ENCODE measurements around the gene LRRC7.
"Not testable (repeated sequence)": the region's sequence is repeated elsewhere in the genome, so short reads cannot be mapped to it uniquely, and the experiment has no call there.

The LRRC7 gene

DNA sequence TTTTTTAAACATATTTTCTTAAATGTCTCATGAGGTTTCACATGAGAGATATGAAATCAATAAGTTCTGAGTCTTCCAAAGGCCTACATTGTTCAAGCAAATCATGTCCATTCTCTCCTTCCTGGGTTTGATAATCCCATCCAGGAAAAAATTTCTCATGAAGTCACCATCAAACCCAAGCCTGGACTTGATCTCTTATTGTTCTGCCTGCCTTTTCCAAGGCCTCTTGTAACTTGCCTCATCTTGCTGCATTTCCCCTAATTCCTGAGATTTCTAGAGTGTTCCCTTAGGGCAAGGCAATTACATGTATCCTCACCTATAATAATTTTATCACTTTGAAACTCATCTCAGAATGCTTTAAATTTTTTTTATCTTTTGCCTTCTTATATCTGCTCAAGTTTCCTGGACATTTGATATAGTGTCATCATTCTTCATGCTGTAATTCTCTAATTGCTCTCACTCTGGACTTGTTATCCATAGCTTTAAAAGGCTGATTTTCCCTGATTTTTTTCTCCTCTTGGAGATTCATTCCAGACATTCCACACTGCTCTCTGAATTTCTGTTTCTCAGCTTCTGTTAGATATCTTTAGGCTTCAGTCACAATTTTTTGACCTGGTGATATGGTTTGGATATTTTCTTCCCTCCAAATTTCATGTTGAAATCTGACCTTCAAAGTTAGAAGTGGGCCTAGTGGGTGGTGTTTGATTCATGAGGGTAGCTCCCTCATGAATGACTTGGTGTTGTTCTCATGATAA lies 126.4 kb downstream of the LRRC7 start:
- no peak for DNase-seq

- no peak for DNase-seq
Measured at GRCh38 chr1:69697340-69697739, 129.6 kb downstream of the LRRC7 start.

DNA sequence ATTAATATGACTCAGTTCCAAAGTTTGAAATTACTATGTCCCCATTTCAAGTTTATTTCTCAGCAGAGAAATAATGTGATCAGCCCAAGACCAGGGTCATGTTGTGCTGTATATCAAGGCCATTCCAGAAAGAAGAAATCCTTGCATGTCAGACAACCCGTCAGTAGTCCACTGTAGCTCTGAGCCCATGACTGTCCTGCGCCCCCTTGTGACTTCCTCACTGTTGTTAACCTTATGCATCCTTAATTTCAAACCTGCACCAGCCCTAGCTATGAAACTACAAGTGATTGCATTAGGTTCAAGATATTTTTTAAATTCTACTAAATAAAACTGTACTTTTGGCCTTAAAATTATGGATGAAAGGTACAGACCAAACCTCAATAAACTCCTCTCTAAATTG lies 133.0 kb downstream of the LRRC7 start:
- DNase-seq = no peak

- DNase-seq = no peak
Measured at GRCh38 chr1:69702085-69702484, 134.4 kb downstream of the LRRC7 start.

- no peak for DNase-seq
Measured at GRCh38 chr1:69706473-69706872, 138.8 kb downstream of the LRRC7 start.

- DNase-seq = no peak
Measured at GRCh38 chr1:69707103-69707502, 139.4 kb downstream of the LRRC7 start.

DNA sequence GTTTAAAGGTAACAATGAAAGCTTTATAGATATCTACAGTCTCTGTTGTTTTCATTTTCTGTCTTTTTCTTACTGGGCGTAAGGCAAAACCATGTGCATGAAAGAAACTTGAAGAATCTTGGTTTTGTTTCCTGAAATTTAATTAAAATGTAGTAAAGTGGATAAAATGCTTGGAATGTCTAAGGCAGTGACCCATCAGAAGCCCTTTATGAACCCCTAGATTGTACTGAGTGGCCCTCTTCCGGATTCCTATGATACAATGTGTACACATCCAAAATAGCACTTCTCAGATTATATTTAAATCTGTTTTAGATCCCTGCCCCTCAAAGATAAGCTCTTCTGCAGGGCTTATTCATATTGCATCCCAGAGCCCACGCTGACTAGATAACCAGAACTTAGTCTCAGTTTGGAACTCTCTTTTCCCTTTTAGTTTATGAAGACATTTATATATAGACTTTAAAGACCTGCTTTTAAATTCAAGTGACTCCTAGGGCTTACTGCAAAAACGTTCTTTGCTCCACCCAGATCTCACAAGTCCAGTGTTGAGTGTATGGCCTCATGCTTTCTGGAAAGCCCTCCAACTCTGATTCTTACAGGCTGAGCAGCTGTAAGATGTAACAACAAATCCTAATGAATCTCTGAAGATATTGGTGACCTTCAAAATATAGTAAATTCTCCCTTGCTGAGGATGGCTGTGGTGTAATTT lies 142.9 kb downstream of the LRRC7 start:
- DNase-seq = no peak

GRCh38 chr1:69711190-69711930 lies 143.6 kb downstream of the LRRC7 start:
- no peak for DNase-seq

- DNase-seq = not testable (repeated sequence)
Measured at GRCh38 chr1:69717834-69718233, 150.1 kb downstream of the LRRC7 start.

DNA sequence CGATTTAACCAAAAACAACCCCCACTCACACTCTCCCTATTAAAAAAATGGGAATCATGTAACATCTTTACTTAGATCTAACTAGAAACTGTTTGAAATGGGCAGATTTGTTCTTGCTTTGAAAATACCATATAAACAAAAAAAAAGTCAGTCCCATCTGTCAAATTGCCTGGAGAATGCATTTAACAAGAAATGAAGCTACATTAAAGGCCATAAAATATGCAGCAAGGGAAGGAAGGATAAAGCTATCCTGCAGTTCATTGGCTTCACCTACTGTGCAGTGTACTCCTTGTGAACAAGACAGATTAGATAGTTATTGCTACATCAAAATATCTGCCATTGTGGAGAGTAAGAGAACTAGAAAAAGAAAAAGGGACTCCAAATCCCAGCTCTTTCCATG lies 160.5 kb downstream of the LRRC7 start:
- DNase-seq = no peak

DNA sequence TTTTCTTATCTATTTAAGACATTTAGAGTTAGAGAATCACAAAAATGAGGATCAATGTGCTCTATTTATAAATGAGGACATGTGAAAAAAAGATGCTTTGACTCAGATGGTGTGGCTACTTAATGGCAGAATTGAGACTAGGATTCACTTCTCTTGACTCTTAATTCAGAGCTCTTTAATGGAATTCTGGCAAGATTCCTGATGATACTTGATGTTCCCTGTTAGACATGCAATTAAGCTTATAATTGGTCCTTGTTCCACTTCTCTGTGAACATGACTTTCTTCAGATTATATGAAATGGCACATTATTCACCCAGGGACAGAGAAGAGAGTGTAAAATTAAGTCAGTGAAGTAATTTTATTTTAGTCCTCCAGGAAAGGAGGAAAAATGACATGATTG lies 165.3 kb downstream of the LRRC7 start:
- DNase-seq = no peak

GRCh38 chr1:69737527-69738185 lies 169.9 kb downstream of the LRRC7 start:
- no peak for DNase-seq

DNA sequence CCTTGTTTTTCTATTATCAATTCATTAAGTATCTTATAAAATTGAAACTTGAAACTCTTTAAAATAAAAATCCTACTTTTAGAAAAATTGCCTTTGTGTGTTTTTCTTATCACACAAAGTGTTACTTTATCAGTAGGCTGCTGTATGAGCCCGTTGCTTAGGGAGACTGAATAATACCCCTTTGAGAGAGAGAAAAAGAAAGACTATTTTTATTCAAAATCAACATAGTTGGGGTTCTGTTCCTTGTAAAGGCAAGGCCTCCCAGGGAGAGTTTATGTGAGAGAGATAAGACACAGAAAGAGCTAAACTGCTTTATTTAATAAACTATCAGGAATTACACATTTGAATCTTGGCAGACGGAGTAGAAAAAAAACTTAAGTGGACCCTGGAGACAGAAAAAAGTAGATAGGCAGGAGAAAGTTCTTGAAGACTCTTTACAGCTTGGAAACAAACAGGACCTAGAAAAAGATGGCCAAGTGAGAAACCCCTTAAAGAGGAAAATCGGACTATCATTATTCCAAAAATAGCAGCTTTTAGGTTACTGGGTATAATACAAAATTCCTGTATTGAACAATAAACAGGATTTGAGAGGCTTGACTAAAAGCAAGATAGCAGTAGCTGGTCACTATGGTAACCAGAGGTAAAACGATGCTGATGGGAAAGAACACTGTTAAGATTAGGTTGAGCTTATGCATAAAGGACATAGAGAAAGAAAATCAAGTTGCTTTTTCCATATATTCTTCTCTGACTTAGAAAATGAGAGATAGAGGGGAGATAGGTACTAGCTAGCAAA lies 170.9 kb downstream of the LRRC7 start:
- no peak for DNase-seq

- no peak for DNase-seq
Measured at GRCh38 chr1:69739251-69739605, 171.5 kb downstream of the LRRC7 start.

- DNase-seq = no peak
Measured at GRCh38 chr1:69743146-69743545, 175.4 kb downstream of the LRRC7 start.

DNA sequence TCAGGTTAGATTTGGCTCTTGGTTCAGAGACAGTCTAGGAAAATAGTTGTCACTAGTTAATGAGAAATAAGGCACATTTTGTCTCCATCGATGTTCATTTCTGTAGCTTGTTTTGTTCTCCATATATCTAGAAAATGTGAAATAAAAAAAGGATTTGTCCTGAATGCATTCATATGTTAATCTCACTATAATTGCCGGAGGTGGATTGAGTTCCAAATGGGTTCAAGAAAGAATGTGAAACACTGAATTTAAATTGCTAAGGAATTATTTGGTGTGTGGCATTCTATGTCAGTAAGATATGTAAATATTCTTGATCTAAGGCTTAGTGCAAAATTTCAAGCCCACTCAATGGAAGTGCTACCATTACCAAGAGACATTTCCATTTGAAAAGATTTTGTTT lies 176.7 kb downstream of the LRRC7 start:
- no peak for DNase-seq

DNA sequence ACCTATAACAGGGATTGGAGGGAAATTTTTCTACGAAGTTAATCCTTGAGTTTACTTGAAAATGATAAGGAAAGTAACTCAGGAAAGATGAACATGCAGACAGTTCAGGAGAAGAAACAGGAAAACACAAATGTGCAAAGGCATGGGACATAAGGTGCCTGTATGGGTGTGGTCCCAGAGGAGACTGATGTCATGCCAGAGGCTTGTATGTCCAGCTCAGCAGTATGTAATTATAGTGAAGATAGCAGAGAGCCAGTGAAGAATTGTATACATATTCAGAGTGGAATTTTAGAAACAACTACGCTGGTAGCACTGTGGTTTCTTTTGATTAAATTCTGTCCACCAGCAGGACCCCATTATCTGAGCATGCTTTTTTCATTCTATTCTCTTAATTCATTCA lies 179.5 kb downstream of the LRRC7 start:
- DNase-seq = no peak

GRCh38 chr1:69750638-69751037 lies 182.9 kb downstream of the LRRC7 start:
- DNase-seq = no peak

GRCh38 chr1:69752831-69753230 lies 185.1 kb downstream of the LRRC7 start:
- no peak for DNase-seq

DNA sequence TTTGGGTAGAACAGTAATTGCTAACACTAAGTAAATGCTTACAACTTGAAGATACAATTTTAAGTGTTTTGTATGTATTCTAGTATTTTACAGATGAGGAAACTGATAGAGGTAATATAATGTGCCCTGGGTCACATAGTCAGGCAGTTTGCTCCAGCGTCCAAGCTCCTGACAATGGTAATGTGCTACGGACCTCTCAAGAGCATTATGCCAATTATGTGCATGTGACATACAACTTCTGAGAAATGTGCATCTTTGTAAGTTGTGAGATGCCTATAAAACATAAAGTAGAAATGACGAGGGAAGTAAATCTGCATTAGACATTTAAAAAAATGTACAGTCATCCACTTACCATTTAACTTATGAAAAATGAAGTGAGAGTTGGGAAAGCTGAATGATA lies 186.8 kb downstream of the LRRC7 start:
- DNase-seq = no peak

DNA sequence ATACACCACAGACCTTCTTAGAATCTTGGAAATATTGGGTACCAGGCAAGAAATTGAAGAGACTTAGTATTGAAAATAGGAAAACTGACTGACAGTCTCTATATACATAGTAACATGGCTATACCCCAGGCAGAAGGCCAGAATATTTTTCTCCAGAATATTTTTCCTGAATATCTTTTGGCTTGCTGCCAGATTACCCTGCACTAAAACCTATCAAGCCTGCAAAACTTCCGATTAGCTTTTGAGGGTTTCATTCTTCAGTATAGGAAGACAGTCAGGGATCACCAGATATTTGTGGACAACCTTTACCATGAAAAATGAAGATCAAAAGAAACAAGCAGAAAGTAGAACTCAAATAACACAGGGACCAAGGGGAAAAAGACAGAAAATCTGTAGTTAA lies 187.9 kb downstream of the LRRC7 start:
- no peak for DNase-seq

DNA sequence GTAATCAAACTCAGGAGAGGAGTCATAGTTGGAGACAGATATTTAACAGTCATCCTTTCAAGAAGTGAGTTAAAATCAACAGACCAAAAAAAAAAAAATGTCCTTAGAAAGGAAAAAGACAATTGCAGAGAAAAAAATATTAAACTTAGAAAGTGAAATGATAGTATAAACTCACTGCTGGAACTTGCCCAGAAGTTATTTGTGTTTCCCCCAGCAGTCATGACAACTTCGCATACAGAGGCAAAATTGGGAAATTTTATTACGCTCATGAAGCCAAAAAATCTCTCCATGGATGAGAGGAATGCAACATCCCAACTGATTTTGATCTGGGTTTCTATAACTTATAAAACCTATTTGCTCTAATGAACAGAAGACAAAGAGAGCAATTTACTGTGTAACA lies 198.2 kb downstream of the LRRC7 start:
- no peak for DNase-seq

Data from right kidney (tissue), 1 donor.